Endodermal cell (in vitro differentiated cells): ENCODE results near the gene TIE1. TPM values are rescaled to one million over a fixed set of nuclear protein-coding genes. Genes with fewer than 3 reads are reported as not detected.

Experiments
- DNase-seq: peaks from one replicate; pipeline ENCODE4 v3.0.0-alpha.2; 2017
- H3K27ac ChIP-seq: 2 replicates; pipeline ENCODE4 v1.5.1; 2013; ENCODE audit warnings: mild to moderate bottlenecking, low read depth, low read length, moderate library complexity
- H3K27me3 ChIP-seq: 2 replicates; pipeline ENCODE4 v1.6.1; 2013; ENCODE audit warnings: mild to moderate bottlenecking, low read length, moderate library complexity; ENCODE audit not compliant: insufficient read depth, control insufficient read depth, poor library complexity, severe bottlenecking
- H3K36me3 ChIP-seq: 2 replicates; pipeline ENCODE4 v1.7.0; 2013; ENCODE audit warnings: mild to moderate bottlenecking, low read length, moderate library complexity; ENCODE audit not compliant: control insufficient read depth, insufficient read depth
- H3K4me1 ChIP-seq: one replicate; pipeline ENCODE4 v1.7.0; 2013; ENCODE audit warnings: low read length; ENCODE audit not compliant: control insufficient read depth, insufficient read depth
- H3K4me3 ChIP-seq: 2 replicates; pipeline ENCODE4 v1.5.1; 2013; ENCODE audit warnings: mild to moderate bottlenecking, low read length, moderate library complexity
- H3K9ac ChIP-seq: 2 replicates; pipeline ENCODE4 v1.6.1; 2013; ENCODE audit warnings: mild to moderate bottlenecking, low read length, moderate library complexity; ENCODE audit not compliant: poor library complexity, severe bottlenecking; ENCODE audit errors: extremely low read depth
- H3K9me3 ChIP-seq: 2 replicates; pipeline ENCODE4 v1.6.1; 2013; ENCODE audit warnings: mild to moderate bottlenecking, low read length, moderate library complexity; ENCODE audit not compliant: control insufficient read depth
- H3K27ac Mint-ChIP-seq: 2 replicates; pipeline ENCODE4 v1.8.0; 2020; ENCODE audit warnings: mixed read lengths
- H3K27me3 Mint-ChIP-seq: 2 replicates; pipeline ENCODE4 v1.8.0; 2021; ENCODE audit warnings: mild to moderate bottlenecking, mixed read lengths; ENCODE audit not compliant: insufficient read depth
- H3K36me3 Mint-ChIP-seq: 2 replicates; pipeline ENCODE4 v1.8.0; 2020; ENCODE audit warnings: low read depth, mixed read lengths
- H3K4me1 Mint-ChIP-seq: 2 replicates; pipeline ENCODE4 v1.8.0; 2020; ENCODE audit warnings: mixed read lengths
- H3K4me3 Mint-ChIP-seq: 2 replicates; pipeline ENCODE4 v1.8.0; 2020; ENCODE audit warnings: mild to moderate bottlenecking, moderate library complexity, mixed read lengths
- H3K9me3 Mint-ChIP-seq: 2 replicates; pipeline ENCODE4 v1.8.0; 2020; ENCODE audit warnings: mild to moderate bottlenecking, mixed read lengths
- WGBS, 2 experiments: methylation state at CpG; one replicate each; pipeline versions ENCODE4 v1.1.5 to v1.1.7; 2013; ENCODE audit warnings: missing lambda C conversion rate in 2 of 2, mixed read lengths in 1 of 2; ENCODE audit not compliant: insufficient coverage in 1 of 2, insufficient read length in 1 of 2; 5-methylcytosine and 5-hydroxymethylcytosine counted together
- total RNA-seq, 2 donors: library from RNA; stranded (reverse); fragmentation: NEBNext Ultra II Directional in 1 of 2; extraction: Animal tissue kit (Norgen Biotek cat#: 25700) in 1 of 2; gene quantifications; 2 replicates in 1 of 2; 3 replicates in 1 of 2; pipeline ENCODE4 v1.2.1, GENCODE V29; 2021
- TF ChIP-seq, protein P1 (sequence below): fragments of 200-600 bp; sonication (generic); conservative IDR thresholded peaks from 2 replicates; pipeline ENCODE4 v1.5.0; 2021; ENCODE audit warnings: antibody characterized with exemption, mild to moderate bottlenecking

The TIE1 gene
- total RNA-seq, 2 donors from 2014 or later: 0.40 to 0.99 TPM

DNA sequence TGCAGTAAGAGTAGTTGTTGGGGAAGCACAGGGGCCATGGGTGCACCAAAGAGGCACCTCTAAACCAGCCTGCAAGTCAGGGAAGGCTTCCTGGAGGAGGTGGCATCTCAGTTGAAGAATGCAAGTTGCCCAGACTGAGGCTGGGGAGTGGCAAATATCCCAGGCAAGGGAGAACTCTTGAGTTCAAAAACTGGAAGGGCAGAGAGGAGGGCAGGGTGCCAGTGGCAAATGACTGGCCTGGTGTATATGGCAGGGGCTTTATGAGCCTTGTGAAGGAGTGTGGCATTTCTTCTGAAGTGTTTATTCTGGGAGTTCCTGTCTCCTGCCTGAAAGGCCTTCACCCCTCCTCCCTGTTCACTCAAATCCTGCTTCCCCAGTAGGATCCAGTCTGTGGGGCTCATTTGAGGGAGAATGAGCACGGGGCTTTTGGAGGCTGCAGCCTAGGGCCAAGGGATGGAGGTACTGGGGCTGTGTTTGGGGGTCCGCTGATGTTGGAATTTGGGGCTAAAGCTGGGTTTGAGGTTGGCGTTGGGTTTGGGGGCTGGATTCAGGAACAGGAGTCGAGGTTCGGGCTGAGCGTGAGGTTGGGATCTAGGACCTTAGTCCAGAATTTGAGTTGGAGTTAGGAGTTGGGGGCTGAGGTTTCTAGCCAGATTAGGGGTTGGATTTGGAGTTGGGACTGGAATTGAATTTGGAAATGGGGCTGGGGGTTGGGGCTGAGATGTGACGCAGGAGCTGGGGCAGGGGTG, 31.0 kb upstream of the TIE1 start, which contains the start of gene TMEM125:
Gene TMEM125, plus strand, starts transcription at position 357 of the 749 bp plus-strand sequence. CDS start 2,740 bp downstream, outside the sequence.
- no peak within 1 kb of the TSS for H3K4me3 ChIP-seq

DNA sequence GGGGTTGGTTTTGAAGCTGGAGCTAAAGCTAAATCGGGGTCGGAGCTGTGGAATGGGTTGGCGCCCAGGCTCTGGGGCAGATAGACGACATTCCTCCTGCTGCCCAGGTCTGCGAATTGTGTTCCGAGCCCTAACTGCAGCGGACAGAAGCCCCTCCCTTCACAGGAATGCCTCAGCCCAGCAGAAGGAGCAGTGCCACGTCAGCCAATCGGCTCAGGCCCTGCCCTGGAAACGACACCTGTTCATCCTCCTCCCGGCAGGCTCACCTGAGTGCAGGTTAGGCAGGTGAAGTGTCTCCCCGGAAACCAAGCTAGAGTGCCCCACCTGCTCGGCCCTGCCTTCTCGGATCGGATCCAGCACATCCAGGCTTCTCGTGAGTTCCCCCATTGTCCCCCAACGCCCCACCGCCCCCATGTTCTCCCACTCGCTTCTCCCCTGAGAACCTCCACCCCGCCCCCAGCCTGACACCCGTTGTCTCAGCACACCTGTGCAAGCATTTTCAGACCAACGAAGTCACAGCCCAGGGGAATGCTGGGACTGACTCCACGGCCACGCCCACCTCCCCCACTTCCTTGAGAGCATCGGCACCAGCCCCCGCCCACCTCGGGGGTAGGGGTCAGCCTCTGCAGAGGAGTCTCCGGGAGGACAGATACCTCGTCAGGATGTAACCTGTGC, 30.2 kb upstream of the TIE1 start:
- H3K9me3 ChIP-seq: peaks cover 6% of the 10 kb centered on the region
- peak overlapping the region; percentile 38 for H3K9ac ChIP-seq
- H3K4me3 Mint-ChIP-seq: peak overlapping the region; percentile 72
- no peak overlapping the region for H3K27ac ChIP-seq
- peaks cover 13% of the 10 kb centered on the region for H3K9me3 Mint-ChIP-seq
- no peaks in the 10 kb centered on the region for H3K4me1 ChIP-seq
- peaks cover 16% of the 10 kb centered on the region for H3K4me1 Mint-ChIP-seq
- TF ChIP-seq, protein P1, sequence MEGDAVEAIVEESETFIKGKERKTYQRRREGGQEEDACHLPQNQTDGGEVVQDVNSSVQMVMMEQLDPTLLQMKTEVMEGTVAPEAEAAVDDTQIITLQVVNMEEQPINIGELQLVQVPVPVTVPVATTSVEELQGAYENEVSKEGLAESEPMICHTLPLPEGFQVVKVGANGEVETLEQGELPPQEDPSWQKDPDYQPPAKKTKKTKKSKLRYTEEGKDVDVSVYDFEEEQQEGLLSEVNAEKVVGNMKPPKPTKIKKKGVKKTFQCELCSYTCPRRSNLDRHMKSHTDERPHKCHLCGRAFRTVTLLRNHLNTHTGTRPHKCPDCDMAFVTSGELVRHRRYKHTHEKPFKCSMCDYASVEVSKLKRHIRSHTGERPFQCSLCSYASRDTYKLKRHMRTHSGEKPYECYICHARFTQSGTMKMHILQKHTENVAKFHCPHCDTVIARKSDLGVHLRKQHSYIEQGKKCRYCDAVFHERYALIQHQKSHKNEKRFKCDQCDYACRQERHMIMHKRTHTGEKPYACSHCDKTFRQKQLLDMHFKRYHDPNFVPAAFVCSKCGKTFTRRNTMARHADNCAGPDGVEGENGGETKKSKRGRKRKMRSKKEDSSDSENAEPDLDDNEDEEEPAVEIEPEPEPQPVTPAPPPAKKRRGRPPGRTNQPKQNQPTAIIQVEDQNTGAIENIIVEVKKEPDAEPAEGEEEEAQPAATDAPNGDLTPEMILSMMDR: no peak
- peak overlapping the region; percentile 93 for H3K27ac Mint-ChIP-seq
- 33 to 35% methylated on average over 18 to 29 of the region's 29 CpGs for WGBS, 2 experiments
- H3K27me3 ChIP-seq: no peaks in the 10 kb centered on the region
- no peak overlapping the region for H3K4me3 ChIP-seq
- DNase-seq: peak; percentile 96
- H3K36me3 Mint-ChIP-seq: peaks cover 12% of the 10 kb centered on the region
- no peaks in the 10 kb centered on the region for H3K36me3 ChIP-seq
- H3K27me3 Mint-ChIP-seq: peaks cover 15% of the 10 kb centered on the region

More for the DNA sequence above, 31.0 kb upstream of the TIE1 start, which contains the start of gene TMEM125:
- Mint-ChIP-seq H3K36me3 (peaks cover 12% of the 10 kb centered on the region), H3K27ac (peak within 1 kb of the TSS; percentile 93), H3K9me3 (peaks cover 19% of the 10 kb centered on the region), H3K27me3 (peaks cover 15% of the 10 kb centered on the region), H3K4me1 (peaks cover 16% of the 10 kb centered on the region), H3K4me3 (peak within 1 kb of the TSS; percentile 72)
- Histone ChIP-seq H3K36me3 (no peaks in the 10 kb centered on the region), H3K9me3 (peaks cover 12% of the 10 kb centered on the region), H3K9ac (peak within 1 kb of the TSS; percentile 38), H3K4me1 (no peaks in the 10 kb centered on the region), H3K27me3 (no peaks in the 10 kb centered on the region), H3K27ac (no peak within 1 kb of the TSS)
- no peak for DNase-seq
- 87 to 91% methylated on average over 5 to 7 of the region's 7 CpGs for WGBS, 2 experiments
- TF ChIP-seq, protein P1: no peak

DNA sequence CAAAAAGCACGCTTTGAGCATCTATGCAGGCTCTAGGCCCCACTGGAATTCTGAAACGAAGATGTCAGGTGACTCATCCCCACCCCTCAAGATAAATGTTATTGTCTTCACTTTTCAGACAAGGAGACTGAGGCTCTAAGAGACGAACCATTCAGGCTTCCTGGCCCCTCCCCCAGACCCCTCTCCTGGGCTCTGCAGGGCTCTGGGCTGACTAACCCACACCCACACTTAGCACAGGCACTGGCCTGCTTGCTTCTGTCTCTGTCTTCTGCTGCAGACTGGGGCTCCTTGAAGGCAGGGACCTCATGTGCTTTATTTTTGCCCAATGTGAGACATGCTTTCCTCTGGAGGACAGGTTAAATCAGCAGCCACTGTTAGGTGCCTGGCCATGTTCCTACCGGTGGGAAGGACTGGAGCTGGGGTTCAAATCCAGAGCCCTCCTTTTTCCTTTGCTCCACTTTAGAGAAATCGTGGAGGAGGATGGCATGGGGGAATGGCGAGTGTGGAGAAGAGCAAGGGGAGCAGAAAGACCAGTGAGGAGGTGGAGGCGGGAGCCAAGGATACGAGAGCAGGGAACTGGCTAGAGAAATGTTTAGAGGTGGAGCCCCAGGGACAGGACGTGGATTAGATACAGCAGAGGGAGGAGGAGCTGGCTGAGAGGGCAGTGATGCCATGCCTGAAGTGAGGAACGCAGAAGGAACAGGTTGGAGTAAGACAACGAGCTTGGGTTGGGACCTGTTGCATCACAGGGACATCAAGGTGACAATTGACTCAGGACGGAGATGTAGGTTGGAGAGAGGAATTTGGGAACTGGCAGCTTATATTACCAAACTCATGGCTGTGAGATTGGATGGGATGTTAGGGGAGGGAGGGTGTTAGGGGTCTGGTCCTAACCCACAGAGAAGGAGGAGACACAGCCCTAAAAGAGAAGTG, 29.3 kb upstream of the TIE1 start:
- TF ChIP-seq, protein P1: no peak

More for the DNA sequence above, 29.3 kb upstream of the TIE1 start:
- Histone ChIP-seq H3K4me3 (no peak overlapping the region), H3K36me3 (no peaks in the 10 kb centered on the region), H3K27ac (no peak overlapping the region), H3K9me3 (no peaks in the 10 kb centered on the region), H3K27me3 (no peaks in the 10 kb centered on the region), H3K9ac (no peak overlapping the region), H3K4me1 (no peaks in the 10 kb centered on the region)
- peaks cover 4% of the 10 kb centered on the region for H3K9me3 Mint-ChIP-seq
- WGBS, 2 experiments: 74 to 78% methylated on average over 10 to 12 of the region's 12 CpGs
- peaks cover 12% of the 10 kb centered on the region for H3K27me3 Mint-ChIP-seq
- H3K4me3 Mint-ChIP-seq: peak overlapping the region; percentile 72
- peak; percentile 70 for DNase-seq
- H3K36me3 Mint-ChIP-seq: peaks cover 12% of the 10 kb centered on the region
- peaks cover 19% of the 10 kb centered on the region for H3K4me1 Mint-ChIP-seq
- peak overlapping the region; percentile 93 for H3K27ac Mint-ChIP-seq
